ENCODE data around the gene DDX43. TPM values are rescaled to one million over a fixed set of nuclear protein-coding genes. Genes with fewer than 3 reads are reported as not detected.

The DDX43 gene
- total RNA-seq, 1 experiment from 2014 or later = 0.33 TPM

DNA sequence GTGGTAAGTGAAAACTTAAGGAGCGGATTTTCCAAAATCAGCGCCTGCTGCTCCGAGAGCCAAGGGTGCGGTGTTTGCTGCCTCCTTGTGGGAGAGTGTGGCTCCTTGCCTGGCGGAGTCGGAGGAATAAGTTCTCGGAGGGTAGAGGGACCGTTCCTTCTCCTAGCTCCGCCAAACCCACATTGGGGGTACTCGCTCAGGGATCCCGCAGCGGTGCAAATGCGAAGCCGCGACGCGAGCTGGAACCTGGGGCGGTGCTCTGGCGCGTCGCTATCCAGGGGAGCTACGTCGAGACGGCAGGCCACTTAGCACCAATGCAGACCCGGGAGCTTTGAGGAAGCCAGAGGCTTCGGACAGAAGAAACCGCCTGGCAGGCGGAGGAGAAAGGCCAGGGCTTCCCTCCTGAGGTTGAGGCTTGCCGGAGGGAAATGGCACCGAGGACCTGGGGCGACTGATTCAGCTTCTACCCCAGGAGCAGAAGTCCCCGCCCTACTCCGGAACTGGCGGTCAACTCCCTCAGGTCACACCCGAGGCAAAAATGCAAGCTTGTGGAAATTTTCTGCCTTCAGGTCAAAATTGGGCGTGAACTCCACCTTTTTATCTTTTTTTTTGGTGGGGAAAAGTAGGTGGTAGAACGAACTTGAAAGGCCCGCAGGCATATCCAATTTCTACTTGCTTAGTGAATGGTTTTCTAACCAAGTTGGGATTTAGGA, 5.7 kb upstream of the DDX43 start:
- H2AK5ac ChIP-seq (ENCODE audit: insufficient read length, low read length) = no peak overlapping the region
- H3K14ac ChIP-seq (ENCODE audit: insufficient read depth, low read length) = peak overlapping the region; percentile 62
- H3K18ac ChIP-seq (ENCODE audit: insufficient read length, low read depth, low read length) = peak overlapping the region; percentile 44
- no peaks in the 10 kb centered on the region for H3K79me2 ChIP-seq (ENCODE audit: insufficient read depth, low read length)
- no peaks in the 10 kb centered on the region for H3K4me1 ChIP-seq (ENCODE audit: insufficient read depth, low read length)
- H3K27ac ChIP-seq (ENCODE audit: insufficient read length, low read depth, low read length) = no peak overlapping the region
- peak overlapping the region; percentile 62 for H3K4me2 ChIP-seq (ENCODE audit: insufficient read depth, insufficient read length, low read length)
- H3K56ac ChIP-seq (ENCODE audit: insufficient read length, low read depth, low read length) = no peak overlapping the region
- H3K9ac ChIP-seq (ENCODE audit: extremely low read depth, insufficient read length, low read length) = peak overlapping the region; percentile 8
- H2AFZ ChIP-seq (ENCODE audit: low read length) = peak overlapping the region; percentile 24
- H3T11ph ChIP-seq (ENCODE audit: low read length) = no peak overlapping the region
- no peak overlapping the region for H4K8ac ChIP-seq (replicated peaks; ENCODE audit: insufficient read length, low read depth, low read length)
- no peaks in the 10 kb centered on the region for H4K20me1 ChIP-seq (ENCODE audit: control insufficient read depth, insufficient read depth, insufficient read length)
- WGBS (ENCODE audit: extremely low coverage, insufficient read length, low lambda C conversion rate) = no CpG with 5 or more reads among the region's 38 CpGs
- Mint-ChIP-seq H3K36me3 (ENCODE audit: insufficient read depth in 1 of 3, low read depth in 3 of 3) (no peaks in the 10 kb centered on the region), H3K9me3 (no peaks in the 10 kb centered on the region; a peak in 2 of 5 replicates), H3K4me1 (peaks cover 14 to 16% of the 10 kb centered on the region in 2 experiments), H3K27ac (peak overlapping the region; percentile 61 to 87 (median 85); a peak in 6 of 7 replicates), H3K27me3 (ENCODE audit: low read depth) (peaks cover 3% of the 10 kb centered on the region), H3K4me3 (peak overlapping the region; percentile 75 to 79)
- H2BK12ac ChIP-seq (ENCODE audit: insufficient read length, low read depth, low read length) = no peak overlapping the region
- H3K4ac ChIP-seq (ENCODE audit: low read depth, low read length) = no peak overlapping the region
- no peak overlapping the region for H4K91ac ChIP-seq (ENCODE audit: insufficient read length, low read depth, low read length)
- H3K23ac ChIP-seq (ENCODE audit: insufficient read length, low read depth, low read length) = no peak overlapping the region
- peak; percentile 86 for DNase-seq
- no peaks in the 10 kb centered on the region for H3K79me1 ChIP-seq (ENCODE audit: insufficient read depth, low read depth, low read length, poor library complexity, severe bottlenecking)
- H3K27me3 ChIP-seq (ENCODE audit: insufficient read depth, low read length) = no peaks in the 10 kb centered on the region
- no peaks in the 10 kb centered on the region for H3K9me3 ChIP-seq (ENCODE audit: control insufficient read depth, low read depth, low read length)
- H3K23me2 ChIP-seq (ENCODE audit: insufficient read length, low read depth, low read length, poor library complexity, severe bottlenecking) = peaks cover 7% of the 10 kb centered on the region
- H2BK5ac ChIP-seq (ENCODE audit: insufficient read length, low read length) = no peak overlapping the region
- H2BK120ac ChIP-seq (ENCODE audit: low read depth, low read length, poor library complexity, severe bottlenecking) = no peak overlapping the region
- no peak overlapping the region for H2BK15ac ChIP-seq (ENCODE audit: low read depth, low read length)
- TF ChIP-seq, protein P1, sequence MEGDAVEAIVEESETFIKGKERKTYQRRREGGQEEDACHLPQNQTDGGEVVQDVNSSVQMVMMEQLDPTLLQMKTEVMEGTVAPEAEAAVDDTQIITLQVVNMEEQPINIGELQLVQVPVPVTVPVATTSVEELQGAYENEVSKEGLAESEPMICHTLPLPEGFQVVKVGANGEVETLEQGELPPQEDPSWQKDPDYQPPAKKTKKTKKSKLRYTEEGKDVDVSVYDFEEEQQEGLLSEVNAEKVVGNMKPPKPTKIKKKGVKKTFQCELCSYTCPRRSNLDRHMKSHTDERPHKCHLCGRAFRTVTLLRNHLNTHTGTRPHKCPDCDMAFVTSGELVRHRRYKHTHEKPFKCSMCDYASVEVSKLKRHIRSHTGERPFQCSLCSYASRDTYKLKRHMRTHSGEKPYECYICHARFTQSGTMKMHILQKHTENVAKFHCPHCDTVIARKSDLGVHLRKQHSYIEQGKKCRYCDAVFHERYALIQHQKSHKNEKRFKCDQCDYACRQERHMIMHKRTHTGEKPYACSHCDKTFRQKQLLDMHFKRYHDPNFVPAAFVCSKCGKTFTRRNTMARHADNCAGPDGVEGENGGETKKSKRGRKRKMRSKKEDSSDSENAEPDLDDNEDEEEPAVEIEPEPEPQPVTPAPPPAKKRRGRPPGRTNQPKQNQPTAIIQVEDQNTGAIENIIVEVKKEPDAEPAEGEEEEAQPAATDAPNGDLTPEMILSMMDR (conservative IDR thresholded peaks at IDR 0.05) = peak; percentile 86
- H4K5ac ChIP-seq (ENCODE audit: insufficient read length, low read depth, low read length) = no peak overlapping the region
- no peak overlapping the region for H2BK20ac ChIP-seq (ENCODE audit: low read depth, low read length, poor library complexity, severe bottlenecking)

Data from H9 (cell line).